HG02852 (cell line): ENCODE measurements around the gene CALM3.
"Not testable (repeated sequence)": the region's sequence is repeated elsewhere in the genome, so short reads cannot be mapped to it uniquely, and the experiment has no call there.

Source experiments
- ATAC-seq: cut with Tn5 transposase; IDR thresholded peaks from one replicate; pipeline ENCODE4 v1.9.1; 2021; ENCODE audit warnings: mild to moderate bottlenecking, moderate library complexity; ENCODE audit not compliant: unreplicated experiment

CALM3 gene

DNA sequence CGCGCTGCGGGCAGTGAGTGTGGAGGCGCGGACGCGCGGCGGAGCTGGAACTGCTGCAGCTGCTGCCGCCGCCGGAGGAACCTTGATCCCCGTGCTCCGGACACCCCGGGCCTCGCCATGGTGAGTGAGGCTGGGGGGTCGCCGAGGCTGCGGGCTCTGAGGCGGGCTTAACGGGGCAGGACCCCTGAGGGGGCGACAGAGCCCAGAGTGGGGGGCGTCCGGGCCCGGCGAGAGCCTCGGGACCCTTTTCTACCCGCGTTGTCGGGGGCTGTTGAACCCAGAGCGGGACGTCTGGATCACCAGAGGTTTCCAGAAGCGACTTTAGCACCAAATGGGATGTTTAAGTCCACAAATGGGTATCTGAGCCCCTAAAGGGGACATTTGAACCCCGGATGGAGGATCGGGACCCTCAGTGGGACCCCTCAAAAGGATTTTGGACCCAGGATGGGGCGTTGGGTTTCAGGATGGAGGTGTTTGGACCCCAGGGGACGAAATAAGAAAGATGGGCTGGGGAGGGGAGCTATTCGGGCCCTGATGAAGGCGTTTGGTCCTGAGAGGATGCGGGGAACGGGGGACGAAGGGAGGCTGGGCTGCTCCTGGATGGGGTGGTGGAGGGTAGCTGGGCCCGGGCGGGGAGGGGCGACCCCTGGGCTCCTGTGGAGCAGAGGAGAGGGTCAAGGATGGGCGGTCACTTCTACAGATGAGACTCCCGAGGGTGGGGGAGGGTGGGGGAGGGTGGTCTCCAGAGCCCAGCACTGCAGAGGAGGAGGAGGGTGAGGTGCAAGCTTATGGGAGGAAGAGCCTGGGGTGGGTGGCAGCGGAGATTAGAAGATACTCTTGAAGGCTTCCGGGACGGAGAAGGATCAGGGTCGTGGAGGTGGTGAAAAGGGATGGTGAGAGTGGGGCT, at the start of gene CALM3:
Gene CALM3 (plus strand): TSS at position 13 of the 907 bp plus-strand sequence. CDS start 105 bp downstream, at position 118.
- no peak for ATAC-seq

DNA sequence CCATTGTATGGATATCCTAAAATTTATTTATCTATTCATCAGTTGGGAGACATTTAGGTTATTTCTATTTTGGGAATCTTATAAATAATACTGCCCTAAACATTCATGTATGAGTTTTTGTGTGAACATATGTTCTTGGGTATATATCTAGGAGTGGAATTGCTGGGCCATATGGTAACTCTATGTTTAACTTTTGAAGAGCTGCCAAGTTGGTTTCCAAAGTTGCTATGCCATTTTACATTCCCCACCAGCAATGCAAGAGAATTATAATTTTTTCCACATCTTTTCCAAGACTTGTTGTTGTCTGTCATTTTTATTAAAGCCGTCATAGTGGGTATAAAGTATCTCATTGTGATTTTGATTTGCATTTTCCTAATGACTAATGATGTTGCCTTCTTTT, 48.2 kb upstream of the CALM3 start:
- no peak for ATAC-seq

DNA sequence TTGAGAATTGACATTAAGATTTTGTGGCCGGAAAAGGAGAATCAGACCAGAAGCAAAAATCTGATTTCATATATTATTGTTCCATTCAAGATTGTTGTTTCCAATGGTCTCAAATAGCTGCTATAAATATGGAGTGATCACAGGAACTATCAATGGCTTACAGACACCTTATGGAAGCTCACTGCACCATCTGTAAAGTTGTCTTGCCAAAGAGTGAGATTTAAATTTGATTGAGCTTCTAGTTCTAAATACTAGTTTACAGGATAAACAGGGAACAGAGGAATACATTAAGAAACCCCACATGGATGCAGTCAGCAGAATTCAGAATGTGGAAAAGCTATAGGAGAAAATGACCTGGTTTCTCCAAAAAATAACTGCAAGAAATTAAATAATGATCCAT, 47.0 kb upstream of the CALM3 start:
- no peak for ATAC-seq

DNA sequence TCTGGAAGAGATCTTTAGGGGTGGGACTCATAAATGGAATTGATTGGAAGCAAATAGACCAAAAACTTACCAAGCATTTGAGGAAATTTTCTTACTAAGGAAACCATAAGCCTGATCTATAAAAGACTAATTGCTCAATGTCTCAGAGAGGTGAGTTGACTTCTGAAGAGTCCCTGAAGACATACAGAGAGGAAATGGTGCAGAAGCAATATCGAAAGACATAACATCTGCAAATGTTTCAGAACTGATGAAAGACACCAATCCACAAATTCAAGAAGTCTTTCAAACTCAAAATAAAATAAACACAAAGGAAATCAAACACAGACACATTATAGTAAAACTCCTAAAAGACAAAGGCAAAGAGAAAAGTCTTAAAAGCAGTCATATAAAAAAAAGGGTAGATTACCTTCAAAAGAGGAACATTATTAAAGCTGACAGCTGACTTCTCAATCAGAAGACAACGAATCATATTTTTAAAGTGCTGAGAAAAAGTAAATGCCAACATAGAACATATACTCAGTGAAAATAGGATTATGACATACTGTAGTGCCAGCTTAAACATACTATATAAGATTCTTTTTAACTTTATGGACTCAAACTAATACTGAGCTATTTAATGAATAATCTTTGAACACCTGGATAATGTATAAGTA, 45.4 kb upstream of the CALM3 start:
- ATAC-seq: no peak

- ATAC-seq: not testable (repeated sequence)
Observed at GRCh38 chr19:46556471-46556870, 44.7 kb upstream of the CALM3 start.

DNA sequence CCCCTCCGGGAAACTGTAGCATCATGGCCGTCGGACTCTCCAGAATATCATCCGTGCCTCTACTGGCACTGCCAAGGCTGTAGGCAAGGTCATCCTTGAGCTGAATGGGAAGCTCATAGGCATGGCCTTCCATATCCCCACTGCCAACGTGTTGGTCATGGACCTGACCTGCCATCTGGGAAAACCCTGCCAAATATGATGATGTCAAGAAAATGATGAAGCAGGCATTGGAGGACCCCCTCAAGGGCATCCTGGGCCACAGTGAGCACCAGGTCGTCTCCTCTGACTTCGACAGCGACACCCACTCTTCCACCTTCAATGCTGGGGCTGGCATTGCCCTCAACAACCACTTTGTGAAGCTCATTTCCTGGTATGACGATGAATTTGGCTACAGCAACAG, 41.9 kb upstream of the CALM3 start:
- ATAC-seq: no peak

DNA sequence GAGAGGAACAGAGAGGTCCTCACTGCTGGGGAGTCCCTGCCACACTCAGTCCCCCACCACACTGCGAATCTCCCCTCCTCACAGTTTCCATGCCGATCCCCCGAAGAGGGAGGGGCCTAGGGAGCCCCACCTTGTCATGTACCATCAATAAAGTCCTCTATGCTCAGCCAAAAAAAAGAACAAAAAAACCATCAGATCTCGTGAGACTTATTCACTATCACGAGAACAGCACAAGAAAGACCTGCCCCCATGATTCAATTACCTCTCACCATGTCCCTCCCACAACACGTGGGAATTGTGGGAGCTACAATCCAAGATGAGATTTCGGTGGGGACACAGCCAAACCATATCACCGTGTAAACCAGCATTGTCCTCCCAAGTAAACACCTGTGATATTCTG, 41.5 kb upstream of the CALM3 start:
- ATAC-seq: not testable (repeated sequence)

- ATAC-seq: no peak
Observed at GRCh38 chr19:46564701-46565100, 36.4 kb upstream of the CALM3 start.

DNA sequence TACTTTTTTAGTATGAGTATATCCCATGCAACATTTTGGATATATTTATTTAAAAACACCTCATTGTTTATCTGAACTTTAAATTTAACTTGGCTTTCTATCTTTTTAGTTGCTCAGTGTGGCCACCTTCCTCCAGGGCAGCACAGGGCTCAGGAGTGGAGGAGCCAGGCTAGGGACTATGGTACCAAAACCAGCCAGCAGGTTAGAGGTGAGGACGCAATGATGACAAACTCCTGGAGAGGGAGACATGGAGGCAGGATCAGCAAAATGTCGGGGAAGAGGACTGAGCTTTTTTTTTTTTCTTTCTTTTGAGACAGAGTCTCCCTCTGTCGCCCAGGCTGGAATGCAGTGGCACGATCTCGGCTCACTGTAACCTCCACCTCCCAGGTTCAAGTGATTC, 29.6 kb upstream of the CALM3 start:
- ATAC-seq: no peak

- ATAC-seq: no peak
Observed at GRCh38 chr19:46573679-46574498, 27.2 kb upstream of the CALM3 start.

GRCh38 chr19:46574533-46574932, 26.6 kb upstream of the CALM3 start:
- ATAC-seq: no peak

DNA sequence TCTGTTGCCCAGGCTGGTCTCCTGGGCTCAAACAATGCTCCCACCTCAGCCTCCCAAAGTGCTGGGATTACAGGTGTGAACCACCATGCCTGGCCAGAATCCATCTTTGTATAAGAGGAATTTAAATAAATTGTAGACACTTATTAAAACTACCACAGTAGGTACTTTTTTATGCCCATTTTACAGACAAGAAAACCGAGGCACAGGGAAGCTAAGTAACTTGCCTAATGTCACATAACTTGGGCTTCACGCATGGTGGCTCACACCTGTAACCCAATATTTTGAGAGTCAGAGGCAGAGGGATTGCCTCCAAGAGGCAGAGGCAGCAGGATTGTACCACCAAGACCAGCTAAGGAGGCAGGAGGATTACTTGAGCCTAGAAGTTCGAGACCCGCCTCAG, 22.7 kb upstream of the CALM3 start:
- ATAC-seq: no peak

DNA sequence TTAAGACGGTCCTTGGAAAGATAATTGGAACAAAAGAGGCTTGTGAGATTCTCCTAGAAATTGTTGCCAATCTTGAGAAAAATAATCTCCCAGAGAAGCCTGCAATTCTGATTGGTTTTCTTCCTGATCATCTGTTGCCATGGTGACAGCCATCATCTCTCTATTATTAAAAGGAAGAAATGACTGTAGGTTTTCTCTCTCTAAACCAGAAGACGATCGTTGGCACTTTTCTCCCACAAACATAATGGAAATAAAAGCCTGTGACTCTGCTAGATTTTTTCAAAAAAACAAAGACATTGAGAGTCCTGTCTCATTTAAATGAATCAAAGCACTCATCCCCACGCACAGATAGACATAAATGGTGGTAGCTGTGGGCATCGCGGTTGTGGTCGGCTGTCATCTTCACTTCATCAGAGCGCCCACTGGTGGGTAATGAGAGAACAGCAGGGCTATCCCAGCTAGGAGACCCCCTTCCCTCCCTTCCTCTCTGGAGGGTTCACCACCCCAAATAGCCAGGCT, 21.7 kb upstream of the CALM3 start:
- ATAC-seq: no peak

GRCh38 chr19:46580247-46580646, 20.9 kb upstream of the CALM3 start:
- ATAC-seq: no peak

GRCh38 chr19:46585539-46585938, 15.6 kb upstream of the CALM3 start:
- no peak for ATAC-seq

DNA sequence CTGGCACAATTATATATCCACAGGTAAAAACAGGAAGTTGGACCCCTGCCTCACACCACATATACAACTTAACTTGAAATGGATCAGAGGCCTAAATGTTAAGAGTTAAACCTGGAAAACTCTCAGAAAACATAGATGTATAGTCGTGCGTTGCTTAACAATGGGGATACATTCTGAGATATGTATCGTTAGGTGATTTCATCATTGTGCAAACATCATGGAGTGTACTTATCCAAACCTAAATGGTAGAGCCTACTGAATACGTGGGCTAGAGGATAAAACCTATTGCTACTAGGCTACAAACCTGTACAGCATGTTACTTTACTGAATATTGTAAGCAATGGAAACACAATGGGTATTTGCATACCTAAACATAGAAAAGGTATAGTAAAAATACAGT, 14.8 kb upstream of the CALM3 start:
- no peak for ATAC-seq

- ATAC-seq: no peak
Observed at GRCh38 chr19:46587861-46588260, 13.3 kb upstream of the CALM3 start.

DNA sequence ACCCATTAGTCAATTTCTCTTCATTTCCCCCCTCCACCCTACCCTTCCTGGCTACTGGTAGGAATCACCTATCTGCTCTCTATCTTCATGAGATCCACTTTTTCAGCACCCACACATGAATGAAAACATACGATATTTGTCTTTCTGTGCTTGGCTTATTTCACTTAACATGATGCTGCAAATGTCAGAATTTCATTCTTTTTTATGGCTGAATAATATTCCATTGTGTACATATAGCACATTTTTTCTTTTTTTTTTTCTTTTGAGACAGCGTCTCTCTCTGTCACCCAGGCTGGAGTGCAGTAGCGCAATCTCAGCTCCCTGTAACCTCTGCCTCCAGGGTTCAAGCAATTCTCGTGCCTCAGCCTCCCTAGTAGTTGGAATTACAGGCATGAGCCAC, 9.9 kb upstream of the CALM3 start:
- no peak for ATAC-seq

DNA sequence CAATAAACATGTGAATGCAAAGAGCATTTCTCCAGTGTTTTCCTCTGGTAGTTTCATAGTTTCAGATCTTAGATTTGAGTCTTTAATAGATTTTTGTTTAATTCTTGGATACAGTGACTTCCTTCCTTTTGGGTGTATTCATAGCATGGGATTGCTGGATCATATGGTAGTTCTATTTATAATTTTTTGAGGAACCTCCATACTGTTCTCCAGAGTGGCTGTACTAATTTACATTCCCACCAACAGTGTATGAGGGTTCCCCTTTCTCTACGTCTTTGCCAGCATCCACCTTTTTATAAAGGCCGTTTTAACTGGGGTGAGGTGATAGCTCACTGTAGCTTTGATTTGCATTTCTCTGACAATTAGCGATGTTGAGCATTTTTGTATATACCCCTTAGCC, 9.3 kb upstream of the CALM3 start:
- ATAC-seq: no peak

DNA sequence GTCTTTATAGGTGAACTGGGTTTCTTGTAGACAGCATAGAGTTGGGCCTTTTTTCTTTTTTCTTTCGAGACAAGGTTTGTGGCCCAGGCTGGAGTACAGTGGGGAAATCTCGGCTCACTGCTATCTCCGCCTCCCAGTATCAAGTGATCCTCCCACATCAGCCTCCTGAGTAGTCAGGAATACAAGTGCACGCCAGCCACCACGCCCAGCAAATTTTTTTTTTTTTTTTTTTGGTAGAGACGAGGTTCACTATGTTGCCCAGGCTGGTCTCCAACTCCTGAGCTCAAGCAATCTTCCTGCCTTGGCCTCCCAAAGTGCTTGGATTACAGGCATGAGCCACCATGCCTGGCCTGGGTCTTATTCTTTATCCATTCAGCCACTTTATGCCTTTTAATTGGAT, 5.1 kb upstream of the CALM3 start:
- no peak for ATAC-seq

- no peak for ATAC-seq
Observed at GRCh38 chr19:46598372-46598917, 2.7 kb upstream of the CALM3 start.
